ENCODE measurements around the gene PNPLA3.

- TF ChIP-seq FOXK1 (CRISPR knock-in tag; IDR thresholded peaks at IDR 0.05) (no peak), TCF7 (CRISPR knock-in tag; IDR thresholded peaks at IDR 0.05; ENCODE audit: low read depth) (no peak), ESRRA (CRISPR knock-in tag; IDR thresholded peaks at IDR 0.05; ENCODE audit: borderline replicate concordance) (no peak), CTCF (IDR thresholded peaks at IDR 0.05) (no peak), MAX (CRISPR knock-in tag; IDR thresholded peaks at IDR 0.05) (no peak)
These were observed 57.0 kb downstream of the PNPLA3 start for GRCh38 chr22:43980579-43980978.
